Measurements from ENCODE around the gene CSHL1.
"Not testable (repeated sequence)": the region's sequence is repeated elsewhere in the genome, so short reads cannot be mapped to it uniquely, and the experiment has no call there.

CSHL1 gene

GRCh38 chr17:63881935-63882601 is 29.0 kb downstream of the CSHL1 start, which contains the start of gene GH2:
Gene GH2 (minus strand): TSS chr17:63881944. CDS start chr17:63881801, 143 bp downstream.
- DNase-seq: peak; percentile 16 to 43 (median 20)

- DNase-seq: not testable (repeated sequence)
Measured at GRCh38 chr17:63881337-63881736, 29.7 kb downstream of the CSHL1 start.

GRCh38 chr17:63880706-63881105 is 30.4 kb downstream of the CSHL1 start:
- no peak for DNase-seq

- DNase-seq: not testable (repeated sequence)
Measured at GRCh38 chr17:63878413-63878812, 32.6 kb downstream of the CSHL1 start.

GRCh38 chr17:63874693-63875092 is 36.4 kb downstream of the CSHL1 start:
- DNase-seq: not testable (repeated sequence)

- DNase-seq: not testable (repeated sequence)
Measured at GRCh38 chr17:63874061-63874626, 36.9 kb downstream of the CSHL1 start.

- DNase-seq: not testable (repeated sequence)
Measured at GRCh38 chr17:63873577-63873976, 37.5 kb downstream of the CSHL1 start, which contains the start of gene CSH2. Gene CSH2 (minus strand): TSS chr17:63873677. CDS start chr17:63873614, 63 bp downstream.

- DNase-seq: not testable (repeated sequence)
Measured at GRCh38 chr17:63871646-63872365, 39.3 kb downstream of the CSHL1 start.

GRCh38 chr17:63870292-63870665 is 40.8 kb downstream of the CSHL1 start:
- DNase-seq: not testable (repeated sequence)

GRCh38 chr17:63869491-63870291 is 41.4 kb downstream of the CSHL1 start:
- DNase-seq: not testable (repeated sequence)

GRCh38 chr17:63866625-63867024 is 44.4 kb downstream of the CSHL1 start:
- DNase-seq: not testable (repeated sequence)

Data from NCI-H1417 (cell line).